ENCODE measurements around the gene SPATA22. TPM values are rescaled to one million over a fixed set of nuclear protein-coding genes. Genes with fewer than 3 reads are reported as not detected.
A peak's percentile ranks its signal among the peaks of the same experiment; 100 is the strongest.

SPATA22 gene
- total RNA-seq, 2 donors from 2014 or later: not detected

- Histone ChIP-seq H3K36me3 (ENCODE audit: control insufficient read depth, insufficient read depth, low read length) (peaks cover 37% of the 10 kb centered on the region), H3K4me3 (ENCODE audit: low read length) (no peak overlapping the region), H3K27me3 (ENCODE audit: control insufficient read depth, insufficient read depth, low read length, poor library complexity, severe bottlenecking) (no peaks in the 10 kb centered on the region), H3K4me1 (ENCODE audit: control insufficient read depth, insufficient read depth, low read length) (no peaks in the 10 kb centered on the region), H3K9me3 (ENCODE audit: control insufficient read depth, low read length) (no peaks in the 10 kb centered on the region), H3K9ac (ENCODE audit: extremely low read depth, low read length, poor library complexity, severe bottlenecking) (no peak overlapping the region), H3K27ac (ENCODE audit: low read depth, low read length) (peak overlapping the region; percentile 74)
- no peaks in the 10 kb centered on the region for H3K27me3 Mint-ChIP-seq (ENCODE audit: insufficient read depth)
- H3K4me1 Mint-ChIP-seq: no peaks in the 10 kb centered on the region
- H3K4me3 Mint-ChIP-seq: no peak overlapping the region
- H3K27ac Mint-ChIP-seq: no peak overlapping the region
- DNase-seq: peak; percentile 38
- WGBS, 2 experiments (ENCODE audit: insufficient coverage in 1 of 2, insufficient read length in 1 of 2): 80 to 90% methylated on average over 7 to 22 of the region's 23 CpGs
- no peak for TF ChIP-seq CTCF (conservative IDR thresholded peaks at IDR 0.05)
- peaks cover 69% of the 10 kb centered on the region for H3K36me3 Mint-ChIP-seq (ENCODE audit: low read depth)
- H3K9me3 Mint-ChIP-seq: peaks cover 9% of the 10 kb centered on the region
These were observed 41.9 kb upstream of the SPATA22 start for GRCh38 chr17:3513305-3514035.

- peaks cover 30% of the 10 kb centered on the region for H3K36me3 ChIP-seq (ENCODE audit: control insufficient read depth, insufficient read depth, low read length)
- H3K27ac ChIP-seq (ENCODE audit: low read depth, low read length): peak overlapping the region; percentile 74
- WGBS, 2 experiments (ENCODE audit: insufficient coverage in 1 of 2, insufficient read length in 1 of 2): 47 to 68% methylated on average over 19 to 20 of the region's 20 CpGs
- H3K4me3 Mint-ChIP-seq: no peak overlapping the region
- no peaks in the 10 kb centered on the region for H3K27me3 Mint-ChIP-seq (ENCODE audit: insufficient read depth)
- no peaks in the 10 kb centered on the region for H3K4me1 Mint-ChIP-seq
- H3K27ac Mint-ChIP-seq: no peak overlapping the region
- H3K9me3 ChIP-seq (ENCODE audit: control insufficient read depth, low read length): no peaks in the 10 kb centered on the region
- H3K27me3 ChIP-seq (ENCODE audit: control insufficient read depth, insufficient read depth, low read length, poor library complexity, severe bottlenecking): no peaks in the 10 kb centered on the region
- peaks cover 69% of the 10 kb centered on the region for H3K36me3 Mint-ChIP-seq (ENCODE audit: low read depth)
- peak; percentile 70 for DNase-seq
- no peaks in the 10 kb centered on the region for H3K4me1 ChIP-seq (ENCODE audit: control insufficient read depth, insufficient read depth, low read length)
- TF ChIP-seq CTCF (conservative IDR thresholded peaks at IDR 0.05): no peak
- H3K9ac ChIP-seq (ENCODE audit: extremely low read depth, low read length, poor library complexity, severe bottlenecking): no peak overlapping the region
- H3K4me3 ChIP-seq (ENCODE audit: low read length): no peak overlapping the region
- H3K9me3 Mint-ChIP-seq: peaks cover 9% of the 10 kb centered on the region
These were observed 41.0 kb upstream of the SPATA22 start for GRCh38 chr17:3512505-3513171.

GRCh38 chr17:3511852-3512504 is 40.4 kb upstream of the SPATA22 start:
- H3K4me3 Mint-ChIP-seq: no peak overlapping the region
- no peak overlapping the region for H3K27ac Mint-ChIP-seq
- H3K36me3 Mint-ChIP-seq (ENCODE audit: low read depth): peaks cover 67% of the 10 kb centered on the region
- TF ChIP-seq CTCF (conservative IDR thresholded peaks at IDR 0.05): no peak
- Histone ChIP-seq H3K27me3 (ENCODE audit: control insufficient read depth, insufficient read depth, low read length, poor library complexity, severe bottlenecking) (no peaks in the 10 kb centered on the region), H3K9ac (ENCODE audit: extremely low read depth, low read length, poor library complexity, severe bottlenecking) (no peak overlapping the region), H3K9me3 (ENCODE audit: control insufficient read depth, low read length) (no peaks in the 10 kb centered on the region), H3K4me1 (ENCODE audit: control insufficient read depth, insufficient read depth, low read length) (no peaks in the 10 kb centered on the region), H3K36me3 (ENCODE audit: control insufficient read depth, insufficient read depth, low read length) (peaks cover 30% of the 10 kb centered on the region), H3K4me3 (ENCODE audit: low read length) (no peak overlapping the region), H3K27ac (ENCODE audit: low read depth, low read length) (no peak overlapping the region)
- no peaks in the 10 kb centered on the region for H3K27me3 Mint-ChIP-seq (ENCODE audit: insufficient read depth)
- peaks cover 9% of the 10 kb centered on the region for H3K9me3 Mint-ChIP-seq
- WGBS, 2 experiments (ENCODE audit: insufficient coverage in 1 of 2, insufficient read length in 1 of 2): 92 to 98% methylated on average over 4 to 7 of the region's 8 CpGs
- no peaks in the 10 kb centered on the region for H3K4me1 Mint-ChIP-seq
- no peak for DNase-seq

Data from endodermal cell (in vitro differentiated cells).